Left lung (tissue), 10 donors: Measurements from ENCODE around the gene CCDC33. TPM values are rescaled to one million over a fixed set of nuclear protein-coding genes. Genes with fewer than 3 reads are reported as not detected.
A peak's percentile ranks its signal among the peaks of the same experiment; 100 is the strongest.

Experiments
- ATAC-seq: fragments of 200-7000 bp; cut with Tn5 transposase; one replicate; pipeline ENCODE4 v1.9.1; 2020; ENCODE audit warnings: moderate library complexity
- DNase-seq, 4 donors: peaks; one replicate each; pipeline ENCODE4 v3.0.0-alpha.2; 2013 to 2020
- H3K27ac ChIP-seq, 2 donors: fragments of 200-600 bp; sonication (generic) in 1 of 2; one replicate each; pipeline versions ENCODE4 v1.5.0 to v1.8.0; 2020 to 2021
- H3K27me3 ChIP-seq, 2 donors: fragments of 200-600 bp; sonication (generic) in 1 of 2; one replicate each; pipeline versions ENCODE4 v1.5.0 to v1.8.0; 2020 to 2021
- H3K36me3 ChIP-seq, 2 donors: fragments of 200-600 bp; sonication (generic) in 1 of 2; one replicate each; pipeline versions ENCODE4 v1.5.0 to v1.8.0; 2020 to 2021
- H3K4me1 ChIP-seq, 2 donors: fragments of 200-600 bp; one replicate each; pipeline ENCODE4 v1.8.0; 2021
- H3K4me3 ChIP-seq, 2 donors: fragments of 200-600 bp; sonication (generic) in 1 of 2; one replicate each; pipeline versions ENCODE4 v1.5.0 to v1.8.0; 2020 to 2021; ENCODE audit warnings: mild to moderate bottlenecking in 1 of 2
- H3K9me3 ChIP-seq, 2 donors: fragments of 200-600 bp; sonication (generic) in 1 of 2; one replicate each; pipeline versions ENCODE4 v1.5.0 to v1.8.0; 2020 to 2021
- CTCF ChIP-seq, 2 donors: fragments of 200-600 bp; sonication (generic) in 1 of 2; IDR thresholded peaks; one replicate each; pipeline versions ENCODE4 v1.5.0 to v1.8.0; 2021; ENCODE audit warnings: antibody characterized with exemption in 2 of 2
- intact Hi-C, 2 donors: fragments of 100-400 bp; cut with DNase I; formaldehyde crosslinking; loops; one replicate each; pipeline versions ENCODE4 v1.11.2 to v1.14.2; 2022
- polyA plus RNA-seq, 6 donors: library from polyadenylated mRNA; unstranded; fragments of 120-200 nt; gene quantifications; one replicate each; pipeline ENCODE4 v1.2.1, GENCODE V29; 2013; ENCODE audit not compliant: insufficient read length in 6 of 6
- total RNA-seq, 2 donors: library from RNA; stranded (reverse); fragmentation: NEBNext Ultra II Directional; extraction: Animal tissue kit (Norgen Biotek cat#: 25700); gene quantifications; one replicate each; pipeline ENCODE4 v1.2.1, GENCODE V29; 2021
- donor health status: DM: no; HTN: yes; CAD: no.
- donor health status: DM: no; HTN: no; CAD: no.

CCDC33 gene
- total and polyA plus RNA-seq, 8 donors, result 1.00 to 3.2 (median 1.9) TPM; not detected in 1

- H3K27ac ChIP-seq, result no peak overlapping the region
- intact Hi-C loops, result no loop called here
These were observed 42.2 kb upstream of the CCDC33 start for GRCh38 chr15:74193905-74194304.

GRCh38 chr15:74194572-74195559 lies 41.3 kb upstream of the CCDC33 start:
- Histone ChIP-seq H3K4me3 (no peak overlapping the region), H3K4me1 (peaks cover 7 to 14% of the 10 kb centered on the region in 2 donors), H3K27me3 (no peaks in the 10 kb centered on the region), H3K9me3 (no peaks in the 10 kb centered on the region), H3K36me3 (no peaks in the 10 kb centered on the region), H3K27ac (no peak overlapping the region)
- ATAC-seq, result no peak
- no peak for TF ChIP-seq CTCF (IDR thresholded peaks at IDR 0.05)
- intact Hi-C loops, result no loop called here
- DNase-seq, result peak in 1 of 4 donors; percentile 50

More at GRCh38 chr15:74193905-74194304, 42.2 kb upstream of the CCDC33 start:
- peaks cover 7 to 14% of the 10 kb centered on the region in 2 donors for H3K4me1 ChIP-seq
- no peaks in the 10 kb centered on the region for H3K36me3 ChIP-seq
- H3K27me3 ChIP-seq, result no peaks in the 10 kb centered on the region
- TF ChIP-seq CTCF (IDR thresholded peaks at IDR 0.05), result no peak
- DNase-seq (peak in 1 of 4 donors; percentile 22), ATAC-seq (no peak)
- H3K9me3 ChIP-seq, result no peaks in the 10 kb centered on the region
- H3K4me3 ChIP-seq, result no peak overlapping the region

DNA sequence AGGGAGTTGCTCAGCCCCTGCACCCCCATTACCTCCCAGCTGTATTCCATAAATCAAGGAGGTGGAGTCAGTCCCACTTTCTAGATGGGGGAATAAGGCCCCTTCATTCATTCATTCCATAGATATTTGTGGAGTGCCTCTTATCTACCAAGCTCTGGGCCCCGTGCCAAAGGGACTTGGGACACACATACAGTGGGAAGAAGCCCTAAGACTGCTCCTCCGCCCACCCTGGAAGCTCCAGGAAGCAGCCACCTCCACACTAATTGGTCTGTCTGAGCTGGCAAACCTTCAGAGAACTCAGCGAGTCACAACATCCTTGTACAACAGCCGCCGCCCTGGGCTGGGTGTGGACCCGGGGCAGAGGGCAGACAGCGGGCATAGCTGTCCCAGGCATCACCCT lies 40.0 kb upstream of the CCDC33 start:
- Histone ChIP-seq H3K4me1 (peaks cover 7 to 14% of the 10 kb centered on the region in 2 donors), H3K4me3 (no peak overlapping the region), H3K9me3 (no peaks in the 10 kb centered on the region), H3K27me3 (no peaks in the 10 kb centered on the region), H3K27ac (no peak overlapping the region), H3K36me3 (no peaks in the 10 kb centered on the region)
- DNase-seq, result peak in 3 of 4 donors; percentile 52 to 75 (median 73)
- intact Hi-C loops, result no loop called here
- TF ChIP-seq CTCF (IDR thresholded peaks at IDR 0.05), result no peak
- ATAC-seq, result peak; percentile 62

DNA sequence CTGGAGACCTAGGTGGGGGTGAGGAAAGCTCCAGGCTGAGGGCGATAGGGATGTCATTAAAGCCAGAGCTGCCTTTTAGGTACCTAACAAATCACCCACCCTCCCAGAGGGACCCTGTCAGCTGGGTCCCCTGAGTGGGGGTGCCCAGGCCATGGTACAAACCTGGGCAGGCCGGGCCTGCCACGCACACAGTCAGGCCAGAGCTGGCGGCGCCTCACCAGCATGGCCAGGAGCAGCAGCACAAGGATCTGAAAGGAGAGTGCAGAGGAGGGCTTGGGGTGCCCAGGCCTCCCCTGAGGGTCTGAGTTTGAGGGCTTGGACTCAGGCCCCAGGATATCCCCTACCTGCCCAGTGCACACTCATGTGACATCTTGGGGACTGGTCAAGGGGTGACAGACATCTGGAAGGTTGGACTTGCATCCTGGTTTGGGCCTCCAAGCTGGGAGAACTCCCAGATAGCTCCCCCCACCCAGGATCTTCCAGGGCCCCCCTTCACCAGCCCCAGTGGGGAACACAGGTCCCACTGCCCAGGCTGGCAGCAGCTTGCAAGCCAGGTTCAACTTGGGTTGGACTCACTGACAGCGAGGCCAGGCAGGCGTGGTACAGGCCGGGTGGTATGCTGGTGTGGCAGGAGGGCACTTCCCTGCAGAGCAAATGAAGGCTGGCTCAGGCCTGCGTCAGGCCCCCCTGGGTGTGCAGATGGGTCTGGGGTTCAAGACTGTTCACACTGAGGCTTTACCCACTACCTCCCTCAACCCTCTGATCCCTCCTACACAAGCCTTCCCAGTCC lies 38.8 kb upstream of the CCDC33 start:
- peaks cover 7 to 14% of the 10 kb centered on the region in 2 donors for H3K4me1 ChIP-seq
- H3K36me3 ChIP-seq, result no peaks in the 10 kb centered on the region
- peaks cover 0 to under 1% of the 10 kb centered on the region in 2 donors for H3K27me3 ChIP-seq
- intact Hi-C loops, result no loop called here
- H3K27ac ChIP-seq, result no peak overlapping the region
- no peak for ATAC-seq
- no peak overlapping the region for H3K4me3 ChIP-seq
- DNase-seq, result peak in 1 of 4 donors; percentile 71
- TF ChIP-seq CTCF (IDR thresholded peaks at IDR 0.05), result no peak
- no peaks in the 10 kb centered on the region for H3K9me3 ChIP-seq

DNA sequence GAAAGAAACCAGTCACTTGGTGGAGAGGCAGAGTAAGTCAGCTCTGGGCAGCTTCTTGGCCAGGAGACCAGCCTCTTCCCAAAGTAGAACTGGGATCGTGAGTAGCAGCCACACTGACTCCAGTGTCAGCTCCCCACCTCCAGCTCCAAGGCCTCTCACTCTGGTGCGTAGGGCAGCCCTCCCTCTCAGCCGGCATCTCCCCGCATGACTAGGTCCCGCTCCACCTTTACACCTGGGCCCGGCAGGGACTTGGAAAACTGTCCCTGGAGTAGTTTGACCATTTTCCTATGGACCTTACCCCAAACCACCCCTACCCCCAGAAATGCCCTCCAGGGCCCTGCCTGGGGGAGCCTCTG lies 36.9 kb upstream of the CCDC33 start:
- Histone ChIP-seq H3K4me3 (no peak overlapping the region), H3K27me3 (peaks cover 0 to 5% of the 10 kb centered on the region in 2 donors), H3K9me3 (no peaks in the 10 kb centered on the region), H3K27ac (no peak overlapping the region), H3K4me1 (peaks cover 10 to 14% of the 10 kb centered on the region in 2 donors), H3K36me3 (no peaks in the 10 kb centered on the region)
- DNase-seq (peak in 1 of 4 donors; percentile 46), ATAC-seq (no peak)
- no peak for TF ChIP-seq CTCF (IDR thresholded peaks at IDR 0.05)
- intact Hi-C loops, result no loop called here
